K562 (cell line): ENCODE results near the gene CSTF2T. TPM values are rescaled to one million over a fixed set of nuclear protein-coding genes. Genes with fewer than 3 reads are reported as not detected.
A peak's percentile ranks its signal among the peaks of the same experiment; 100 is the strongest.

Experiments used
- CEBPG ChIP-seq, 3 experiments: fragments of 200-800 bp in 1 of 3; sonication (Bioruptor generic) in 1 of 3; sonication (generic) in 1 of 3; formaldehyde crosslinking in 1 of 3; IDR thresholded peaks in 2 of 3; conservative IDR thresholded peaks in 1 of 3; 2 replicates each; pipeline versions ENCODE4 v1.6.1 to v1.8.0; 2016 to 2022; ENCODE audit warnings: missing compliant biosample characterization in 2 of 3, missing genetic modification characterization in 2 of 3, mild to moderate bottlenecking in 1 of 3, missing genetic modification reagents in 1 of 3
- CHD2 ChIP-seq: IDR thresholded peaks from 2 replicates; pipeline ENCODE4 v1.6.1; 2011; ENCODE audit warnings: low read depth, low read length
- COPS2 ChIP-seq: fragments of 450-650 bp; conservative IDR thresholded peaks from 2 replicates; pipeline ENCODE4 v1.6.1; 2016; ENCODE audit warnings: mild to moderate bottlenecking, moderate library complexity
- DACH1 ChIP-seq: fragments of 450-650 bp; IDR thresholded peaks from 2 replicates; pipeline ENCODE4 v1.6.1; 2018; ENCODE audit not compliant: partially characterized antibody
- FOXP4 ChIP-seq: sonication (generic); formaldehyde crosslinking; IDR thresholded peaks from 2 replicates; pipeline ENCODE4 v1.8.0; 2022; ENCODE audit warnings: mild to moderate bottlenecking, missing genetic modification reagents, borderline replicate concordance
- GTF2E2 ChIP-seq: fragments of 200-800 bp; sonication (Bioruptor generic); IDR thresholded peaks from 2 replicates; pipeline ENCODE4 v1.6.1; 2016; ENCODE audit warnings: missing genetic modification characterization, missing compliant biosample characterization
- HDAC1 ChIP-seq, 2 experiments: fragments of 450-650 bp; IDR thresholded peaks; 2 replicates each; pipeline ENCODE4 v1.6.1; 2016 to 2017; ENCODE audit warnings: inconsistent platforms in 1 of 2, mild to moderate bottlenecking in 1 of 2, moderate library complexity in 1 of 2
- HSF4 ChIP-seq: fragments of 250-450 bp; sonication (Bioruptor Pico); IDR thresholded peaks from 2 replicates; pipeline ENCODE4 v2.1.2; 2022; ENCODE audit warnings: mild to moderate bottlenecking, moderate library complexity, borderline replicate concordance
- MAZ ChIP-seq, 2 experiments: fragments of 450-650 bp in 1 of 2; sonication (generic) in 1 of 2; formaldehyde crosslinking; IDR thresholded peaks in 1 of 2; conservative IDR thresholded peaks in 1 of 2; 2 replicates each; pipeline versions ENCODE4 v1.4.0 to v1.5.0; 2020; ENCODE audit warnings: mild to moderate bottlenecking in 1 of 2, missing genetic modification reagents in 1 of 2
- MLLT1 ChIP-seq, 2 experiments: fragments of 450-650 bp; IDR thresholded peaks; 2 replicates each; pipeline ENCODE4 v1.6.1; 2016
- NCOA2 ChIP-seq, 2 experiments: fragments of 450-650 bp; IDR thresholded peaks; 2 replicates each; pipeline ENCODE4 v1.6.1; 2018; ENCODE audit warnings: mild to moderate bottlenecking in 2 of 2, moderate library complexity in 1 of 2; ENCODE audit not compliant: partially characterized antibody in 2 of 2
- NR3C1 ChIP-seq: sonication (generic); formaldehyde crosslinking; IDR thresholded peaks from 2 replicates; pipeline ENCODE4 v1.8.1; 2022; ENCODE audit warnings: missing genetic modification reagents
- PURB ChIP-seq: sonication (generic); formaldehyde crosslinking; IDR thresholded peaks from 2 replicates; pipeline ENCODE4 v1.9.0; 2021; ENCODE audit warnings: low read depth, mild to moderate bottlenecking, missing genetic modification reagents
- RCOR1 ChIP-seq, 2 experiments: IDR thresholded peaks; 2 replicates each; pipeline ENCODE4 v1.6.1; 2012; ENCODE audit warnings: low read depth in 2 of 2, low read length in 2 of 2, borderline replicate concordance in 1 of 2, improper control_type of control experiment in 1 of 2
- SIRT6 ChIP-seq: IDR thresholded peaks from one replicate; pipeline ENCODE4 v1.6.1; 2012; ENCODE audit warnings: low read depth, mild to moderate bottlenecking, control low read depth, inconsistent platforms, low read length, moderate library complexity
- SIX5 ChIP-seq, 2 experiments: IDR thresholded peaks; 2 replicates each; pipeline ENCODE4 v1.6.1; 2011; ENCODE audit warnings: low read length in 2 of 2, borderline replicate concordance in 1 of 2, low read depth in 1 of 2, mild to moderate bottlenecking in 1 of 2, moderate library complexity in 1 of 2; ENCODE audit not compliant: insufficient read depth in 1 of 2
- SLC30A9 ChIP-seq: fragments of 250-450 bp; sonication (Bioruptor Pico); IDR thresholded peaks from 2 replicates; pipeline ENCODE4 v1.8.0; 2022; ENCODE audit warnings: mild to moderate bottlenecking, moderate library complexity
- SREBF2 ChIP-seq: sonication (generic); formaldehyde crosslinking; IDR thresholded peaks from 2 replicates; pipeline ENCODE4 v1.4.0; 2020; ENCODE audit warnings: mild to moderate bottlenecking, missing genetic modification reagents
- STAG1 ChIP-seq: sonication (generic); formaldehyde crosslinking; IDR thresholded peaks from 2 replicates; pipeline ENCODE4 v1.5.0; 2020; ENCODE audit warnings: missing genetic modification reagents, borderline replicate concordance
- TAF1 ChIP-seq: IDR thresholded peaks from 2 replicates; pipeline ENCODE4 v1.6.1; 2011; ENCODE audit warnings: mild to moderate bottlenecking, low read length, moderate library complexity; ENCODE audit not compliant: insufficient read depth, control insufficient read depth, severe bottlenecking; ENCODE audit errors: extremely low read depth
- TAL1 ChIP-seq: fragments of 450-650 bp; IDR thresholded peaks from 2 replicates; pipeline ENCODE4 v1.6.1; 2016; ENCODE audit warnings: mild to moderate bottlenecking
- ZNF23 ChIP-seq: fragments of 250-450 bp; sonication (Bioruptor Pico); IDR thresholded peaks from 2 replicates; pipeline ENCODE4 v1.4.0; 2020; ENCODE audit warnings: mild to moderate bottlenecking
- ZNF408 ChIP-seq: fragments of 250-450 bp; sonication (Bioruptor Pico); IDR thresholded peaks from 2 replicates; pipeline ENCODE4 v1.4.0; 2020; ENCODE audit warnings: low read depth, mild to moderate bottlenecking, moderate library complexity
- ZNF639 ChIP-seq, 2 experiments: fragments of 200-800 bp in 1 of 2; sonication (Bioruptor generic) in 1 of 2; sonication (generic) in 1 of 2; formaldehyde crosslinking in 1 of 2; IDR thresholded peaks in 1 of 2; conservative IDR thresholded peaks in 1 of 2; 2 replicates each; pipeline versions ENCODE4 v1.5.0 to v1.6.1; 2016 to 2020; ENCODE audit warnings: missing compliant biosample characterization in 1 of 2, missing genetic modification characterization in 1 of 2, missing genetic modification reagents in 1 of 2
- polyA plus RNA-seq, 8 experiments: library from polyadenylated mRNA; depleted of rRNA in 4 of 8; stranded (reverse) in 5 of 8; unstranded in 3 of 8; fragments of >200 nt; fragmentation: Nextera tagmentation in 2 of 8; fragmentation: Illumina TruSeq in 1 of 8; extraction: Ambion mirVana in 2 of 8; extraction: Trizol in 1 of 8; gene quantifications; 2 replicates each; pipeline versions ENCODE4 v1.2.1 to v1.2.3, GENCODE V29; 2011 to 2014; ENCODE audit warnings: inconsistent platforms in 1 of 8, missing spikeins in 1 of 8
- total RNA-seq, 7 experiments: library from RNA; depleted of rRNA in 6 of 7; stranded (reverse); fragments of >200 nt in 6 of 7; fragmentation: Illumina TruSeq in 2 of 7; extraction: Trizol in 2 of 7; gene quantifications; 2 replicates each; pipeline versions ENCODE4 v1.2.1 to v1.2.3, GENCODE V29; 2011 to 2021; ENCODE audit warnings: low replicate concordance in 1 of 7

CSTF2T gene
- total and polyA plus RNA-seq, 9 of the 15 experiments (the other 6 are each of a cell fraction or from before 2014, with no cell fraction given), result 10.3 to 32.4 (median 24.2) TPM

- TF ChIP-seq GTF2E2 (tag) (no peak), CHD2 (no peak), DACH1 (no peak), MLLT1 (IDR thresholded peaks at IDR 0.05) (no peak), ZNF408 (no peak), FOXP4 (CRISPR knock-in tag) (no peak), PURB (CRISPR knock-in tag) (no peak), CEBPG (CRISPR knock-in tag; IDR thresholded peaks at IDR 0.05) (no peak), CEBPG (tag; conservative IDR thresholded peaks at IDR 0.05 in 1 of 2, IDR thresholded peaks at IDR 0.05 in 1 of 2) (0 out of 4 replicates have a peak, but pooled peaks of 1 of the 2 experiments have one; percentile 14), ZNF23 (no peak), SIRT6 (no peak), MAZ (CRISPR knock-in tag; conservative IDR thresholded peaks at IDR 0.05 in 1 of 2, IDR thresholded peaks at IDR 0.05 in 1 of 2) (no peak), STAG1 (CRISPR knock-in tag) (no peak), ZNF639 (CRISPR knock-in tag; conservative IDR thresholded peaks at IDR 0.05 in 1 of 2, IDR thresholded peaks at IDR 0.05 in 1 of 2) (no peak), SLC30A9 (no peak), TAF1 (no peak), TAL1 (peak; percentile 34; the same call in 1 of the 2 replicates), NCOA2 (IDR thresholded peaks at IDR 0.05; ENCODE audit: partially characterized antibody in 2 of 2) (no peak), HSF4 (CRISPR knock-in tag) (no peak), COPS2 (no peak), NR3C1 (CRISPR knock-in tag) (no peak), RCOR1 (IDR thresholded peaks at IDR 0.05; ENCODE audit: borderline replicate concordance in 1 of 2, low read depth in 2 of 2, low read length in 2 of 2) (no peak), SIX5 (IDR thresholded peaks at IDR 0.05; ENCODE audit: borderline replicate concordance in 1 of 2, insufficient read depth in 1 of 2, low read depth in 1 of 2, low read length in 2 of 2) (no peak), HDAC1 (IDR thresholded peaks at IDR 0.05) (no peak), SREBF2 (CRISPR knock-in tag) (no peak)
Observed at GRCh38 chr10:51691135-51691534, 8.3 kb downstream of the CSTF2T start (continued).
